WERI-Rb-1 (cell line): ENCODE results near the gene S100PBP.

Experiments used
- DNase-seq: peaks from one replicate; pipeline ENCODE4 v3.0.0-alpha.2; 2020
- H3K27ac ChIP-seq: fragments of 250-450 bp; sonication (Bioruptor Pico); 2 replicates; pipeline ENCODE4 v1.5.1; 2020; ENCODE audit warnings: mild to moderate bottlenecking, moderate library complexity
- H3K27me3 ChIP-seq: fragments of 250-450 bp; sonication (Bioruptor Pico); 2 replicates; pipeline ENCODE4 v1.5.1; 2021; ENCODE audit warnings: mild to moderate bottlenecking, low read depth, moderate library complexity; ENCODE audit not compliant: insufficient read depth, severe bottlenecking
- H3K36me3 ChIP-seq: fragments of 250-450 bp; sonication (Bioruptor Pico); 2 replicates; pipeline ENCODE4 v1.5.1; 2020; ENCODE audit warnings: mild to moderate bottlenecking, moderate library complexity
- H3K4me3 ChIP-seq: 2 replicates; pipeline ENCODE4 v1.5.1; 2011; ENCODE audit warnings: low read depth, mild to moderate bottlenecking, control low read depth, low read length
- H3K9me3 ChIP-seq: fragments of 250-450 bp; sonication (Bioruptor Pico); 2 replicates; pipeline ENCODE4 v1.5.1; 2021; ENCODE audit warnings: mild to moderate bottlenecking, moderate library complexity; ENCODE audit not compliant: severe bottlenecking
- TF ChIP-seq, protein P1 (sequence below): IDR thresholded peaks from 2 replicates; pipeline ENCODE4 v1.5.1; 2011; ENCODE audit warnings: low read depth, mild to moderate bottlenecking, control low read depth, inconsistent platforms, low read length

The S100PBP gene

DNA sequence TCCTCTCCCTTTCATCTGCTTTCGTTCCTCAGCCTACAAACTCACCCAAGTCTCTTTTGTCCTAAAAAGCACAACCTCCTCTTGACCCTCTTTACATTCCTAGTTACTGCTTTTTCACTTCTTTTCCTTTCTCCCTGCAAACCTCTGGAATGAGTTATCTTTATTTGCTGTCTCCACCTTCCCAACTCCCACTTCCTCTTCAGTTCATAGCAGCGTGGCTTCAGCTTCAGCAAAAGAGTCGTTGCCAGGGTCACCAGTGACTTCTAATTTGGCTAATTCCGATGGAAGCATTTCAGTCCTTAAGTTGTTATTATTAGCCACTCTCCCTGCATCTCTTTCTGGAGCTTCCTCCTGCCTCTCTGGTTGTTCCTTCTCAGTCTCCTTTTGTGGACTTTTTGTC, 90.0 kb downstream of the S100PBP start:
- TF ChIP-seq, protein P1, sequence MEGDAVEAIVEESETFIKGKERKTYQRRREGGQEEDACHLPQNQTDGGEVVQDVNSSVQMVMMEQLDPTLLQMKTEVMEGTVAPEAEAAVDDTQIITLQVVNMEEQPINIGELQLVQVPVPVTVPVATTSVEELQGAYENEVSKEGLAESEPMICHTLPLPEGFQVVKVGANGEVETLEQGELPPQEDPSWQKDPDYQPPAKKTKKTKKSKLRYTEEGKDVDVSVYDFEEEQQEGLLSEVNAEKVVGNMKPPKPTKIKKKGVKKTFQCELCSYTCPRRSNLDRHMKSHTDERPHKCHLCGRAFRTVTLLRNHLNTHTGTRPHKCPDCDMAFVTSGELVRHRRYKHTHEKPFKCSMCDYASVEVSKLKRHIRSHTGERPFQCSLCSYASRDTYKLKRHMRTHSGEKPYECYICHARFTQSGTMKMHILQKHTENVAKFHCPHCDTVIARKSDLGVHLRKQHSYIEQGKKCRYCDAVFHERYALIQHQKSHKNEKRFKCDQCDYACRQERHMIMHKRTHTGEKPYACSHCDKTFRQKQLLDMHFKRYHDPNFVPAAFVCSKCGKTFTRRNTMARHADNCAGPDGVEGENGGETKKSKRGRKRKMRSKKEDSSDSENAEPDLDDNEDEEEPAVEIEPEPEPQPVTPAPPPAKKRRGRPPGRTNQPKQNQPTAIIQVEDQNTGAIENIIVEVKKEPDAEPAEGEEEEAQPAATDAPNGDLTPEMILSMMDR: no peak
- H3K4me3 ChIP-seq: no peak overlapping the region
- H3K27ac ChIP-seq: no peak overlapping the region
- H3K36me3 ChIP-seq: no peaks in the 10 kb centered on the region
- no peak for DNase-seq
- no peaks in the 10 kb centered on the region for H3K9me3 ChIP-seq
- H3K27me3 ChIP-seq: no peaks in the 10 kb centered on the region
